Sigmoid colon (tissue), 7 donors: Measurements from ENCODE around the gene PREX1. TPM values are rescaled to one million over a fixed set of nuclear protein-coding genes. Genes with fewer than 3 reads are reported as not detected.

Experiments
- DNase-seq: peaks from one replicate; pipeline ENCODE4 v3.0.0-alpha.2; 2019
- H3K27ac ChIP-seq, 4 donors: fragments of 200-600 bp; sonication (generic); one replicate each; pipeline ENCODE4 v1.5.1; 2016 to 2019; ENCODE audit warnings: mild to moderate bottlenecking in 1 of 4
- H3K27me3 ChIP-seq, 3 donors: fragments of 200-600 bp; sonication (generic); one replicate each; pipeline ENCODE4 v1.5.1; 2019; ENCODE audit warnings: mild to moderate bottlenecking in 1 of 3
- H3K36me3 ChIP-seq, 4 donors: fragments of 200-600 bp; sonication (generic); one replicate each; pipeline ENCODE4 v1.5.1; 2016 to 2019
- H3K4me1 ChIP-seq, 4 donors: fragments of 200-600 bp; sonication (generic); one replicate each; pipeline ENCODE4 v1.5.1; 2017 to 2019
- H3K4me3 ChIP-seq, 4 donors: fragments of 200-600 bp; sonication (generic); one replicate each; pipeline ENCODE4 v1.5.1; 2017 to 2019; ENCODE audit warnings: mild to moderate bottlenecking in 2 of 4, moderate library complexity in 1 of 4
- H3K9me3 ChIP-seq, 4 donors: fragments of 200-600 bp in 3 of 4; sonication (generic) in 3 of 4; one replicate each; pipeline versions ENCODE4 v1.5.1 to v1.6.1; 2013 to 2019
- CTCF ChIP-seq, 4 experiments: fragments of 450-650 bp in 3 of 4; fragments of 200-600 bp in 1 of 4; IDR thresholded peaks; one replicate each; pipeline ENCODE4 v1.5.1; 2016 to 2019; ENCODE audit warnings: antibody characterized with exemption in 4 of 4, mild to moderate bottlenecking in 3 of 4, moderate library complexity in 2 of 4
- EP300 ChIP-seq, 4 donors: sonication (generic); formaldehyde crosslinking; IDR thresholded peaks; one replicate each; pipeline ENCODE4 v1.6.1; 2017; ENCODE audit warnings: antibody characterized with exemption in 4 of 4
- POLR2A ChIP-seq, 2 donors: fragments of 450-650 bp; IDR thresholded peaks; one replicate each; pipeline ENCODE4 v1.6.1; 2016; ENCODE audit warnings: antibody characterized with exemption in 2 of 2, mild to moderate bottlenecking in 2 of 2, moderate library complexity in 2 of 2
- POLR2AphosphoS5 ChIP-seq, 4 donors: sonication (generic); formaldehyde crosslinking; IDR thresholded peaks; one replicate each; pipeline ENCODE4 v1.6.1; 2017; ENCODE audit warnings: antibody characterized with exemption in 4 of 4
- WGBS, 2 donors: extraction: QIAGEN DNeasy Blood & Tissue Kit; methylation state at CpG; one replicate each; pipeline ENCODE4 v1.1.7; 2013; 5-methylcytosine and 5-hydroxymethylcytosine counted together
- intact Hi-C: fragments of 100-400 bp; cut with DNase I; formaldehyde crosslinking; loops from one replicate; pipeline ENCODE4 v1.15.1; 2023
- polyA plus RNA-seq, 3 donors: library from polyadenylated mRNA; stranded (reverse); fragments of 200-250 nt; gene quantifications; one replicate each; pipeline ENCODE4 v1.2.3, GENCODE V29; 2013
- total RNA-seq, 4 donors: library from RNA; depleted of rRNA; stranded (reverse); fragments of >200 nt; gene quantifications; one replicate each; pipeline ENCODE4 v1.1.0, GENCODE V29; 2016
- donor health status: healthy with polysubstance abuse.
- donor health status: Bipolar disorder and iron deficiency.
- donor health status: healthy.

Gene PREX1
- total and polyA plus RNA-seq, 7 donors: 5.4 to 22.9 (median 15.5) TPM

DNA sequence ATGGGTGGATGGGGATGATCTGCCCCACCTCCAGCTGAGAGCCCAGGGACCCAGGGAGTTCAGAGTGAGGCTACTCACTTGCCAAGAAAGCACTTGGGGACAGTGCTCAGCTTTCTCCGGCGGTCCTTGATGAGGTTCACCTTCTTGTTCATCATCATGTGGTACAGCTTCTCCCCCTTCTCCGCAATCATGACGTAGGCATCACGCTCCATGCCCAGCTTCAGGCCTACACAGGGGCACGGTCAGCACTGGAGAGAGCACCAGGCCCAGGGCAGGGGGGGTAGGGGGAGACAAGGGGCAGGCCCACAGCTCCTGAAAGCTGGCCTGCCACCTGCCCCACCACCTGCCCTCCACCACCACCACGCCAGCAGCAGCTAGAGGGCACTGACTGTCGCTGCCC is 139.2 kb downstream of the PREX1 start:
- WGBS, 2 donors: 96 to 98% methylated on average over 8 of the region's 8 CpGs
- intact Hi-C loops: no loop called here
- no peak for DNase-seq
- Histone ChIP-seq H3K4me1 (peaks cover 0 to 23% (median 20%) of the 10 kb centered on the region in 4 donors), H3K4me3 (no peak overlapping the region), H3K36me3 (peaks cover 0 to 4% (median 0%) of the 10 kb centered on the region in 4 donors), H3K27ac (no peak overlapping the region), H3K27me3 (no peaks in the 10 kb centered on the region), H3K9me3 (no peaks in the 10 kb centered on the region)
- TF ChIP-seq EP300 (IDR thresholded peaks at IDR 0.05) (no peak), POLR2AphosphoS5 (IDR thresholded peaks at IDR 0.05) (no peak), POLR2A (IDR thresholded peaks at IDR 0.05) (no peak), CTCF (IDR thresholded peaks at IDR 0.05) (no peak)

DNA sequence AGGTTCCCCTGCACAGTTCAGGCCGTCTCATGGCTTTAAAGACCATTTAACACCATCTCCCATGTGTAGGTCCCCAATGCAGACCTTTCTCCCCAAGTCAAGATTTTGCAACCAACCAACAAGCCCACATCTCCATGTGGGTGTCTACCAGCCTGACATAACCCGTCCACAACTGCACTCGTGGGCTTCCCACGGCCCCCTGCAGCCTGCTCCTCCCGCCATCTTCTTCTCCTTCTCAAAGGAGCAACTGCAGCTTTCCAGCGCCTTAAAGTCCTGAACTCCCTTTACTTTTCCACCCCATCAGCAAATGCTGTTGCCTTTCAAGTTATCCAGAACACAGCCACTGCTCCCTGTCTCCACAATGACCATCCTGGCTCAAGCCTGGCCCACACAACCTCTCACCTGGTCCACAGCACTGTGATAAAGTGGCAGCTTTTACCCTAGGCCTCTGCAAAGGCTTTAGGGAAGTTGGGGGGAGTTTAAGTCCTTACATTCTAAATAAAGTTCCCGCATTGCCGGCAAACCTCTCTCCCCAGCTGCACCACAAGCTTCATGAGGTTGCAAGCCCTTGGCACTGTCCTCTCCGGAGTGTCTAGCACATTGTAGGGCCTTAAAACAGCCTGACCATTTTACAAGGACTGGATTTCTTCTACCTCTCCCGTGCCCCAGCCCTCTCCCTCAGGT is 140.5 kb downstream of the PREX1 start:
- DNase-seq: no peak
- H3K4me3 ChIP-seq: no peak overlapping the region
- no peaks in the 10 kb centered on the region for H3K27me3 ChIP-seq
- no peak for TF ChIP-seq EP300 (IDR thresholded peaks at IDR 0.05)
- no peak for TF ChIP-seq POLR2A (IDR thresholded peaks at IDR 0.05)
- no peak for TF ChIP-seq POLR2AphosphoS5 (IDR thresholded peaks at IDR 0.05)
- no peak for TF ChIP-seq CTCF (IDR thresholded peaks at IDR 0.05)
- H3K36me3 ChIP-seq: peaks cover 0 to 4% (median 0%) of the 10 kb centered on the region in 4 donors
- H3K27ac ChIP-seq: no peak overlapping the region
- intact Hi-C loops: no loop called here
- H3K9me3 ChIP-seq: no peaks in the 10 kb centered on the region
- WGBS, 2 donors: 78 to 86% methylated on average over 10 of the region's 10 CpGs
- peaks cover 0 to 36% (median 33%) of the 10 kb centered on the region in 4 donors for H3K4me1 ChIP-seq

GRCh38 chr20:48686238-48687116 is 141.3 kb downstream of the PREX1 start:
- H3K27me3 ChIP-seq: no peaks in the 10 kb centered on the region
- WGBS, 2 donors: 50 to 71% methylated on average over 19 of the region's 19 CpGs
- TF ChIP-seq EP300 (IDR thresholded peaks at IDR 0.05) (no peak), POLR2A (IDR thresholded peaks at IDR 0.05) (no peak), CTCF (IDR thresholded peaks at IDR 0.05) (no peak), POLR2AphosphoS5 (IDR thresholded peaks at IDR 0.05) (no peak)
- intact Hi-C loops: no loop called here
- no peak for DNase-seq
- H3K27ac ChIP-seq: peak overlapping the region in 3 of 4 donors; percentile 23 to 47 (median 34)
- H3K4me1 ChIP-seq: peaks cover 0 to 42% (median 39%) of the 10 kb centered on the region in 4 donors
- H3K4me3 ChIP-seq: no peak overlapping the region
- H3K36me3 ChIP-seq: peaks cover 0 to 4% (median 0%) of the 10 kb centered on the region in 4 donors
- H3K9me3 ChIP-seq: no peaks in the 10 kb centered on the region

- peaks cover 0 to 42% (median 39%) of the 10 kb centered on the region in 4 donors for H3K4me1 ChIP-seq
- intact Hi-C loops: no loop called here
- DNase-seq: no peak
- H3K27me3 ChIP-seq: no peaks in the 10 kb centered on the region
- WGBS, 2 donors: 82 to 83% methylated on average over 8 of the region's 8 CpGs
- no peak for TF ChIP-seq POLR2A (IDR thresholded peaks at IDR 0.05)
- TF ChIP-seq CTCF (IDR thresholded peaks at IDR 0.05): no peak
- no peak for TF ChIP-seq EP300 (IDR thresholded peaks at IDR 0.05)
- TF ChIP-seq POLR2AphosphoS5 (IDR thresholded peaks at IDR 0.05): no peak
- H3K36me3 ChIP-seq: peaks cover 0 to 4% (median 0%) of the 10 kb centered on the region in 4 donors
- H3K4me3 ChIP-seq: no peak overlapping the region
- H3K9me3 ChIP-seq: no peaks in the 10 kb centered on the region
- H3K27ac ChIP-seq: no peak overlapping the region
Measured at GRCh38 chr20:48685300-48685699, 142.5 kb downstream of the PREX1 start.
